NB4 (cell line): ENCODE measurements around the gene RHBDD3.

Source experiments
- CTCF ChIP-seq: IDR thresholded peaks from one replicate; pipeline ENCODE4 v1.5.1; 2012; ENCODE audit warnings: low read depth, low read length
- POLR2A ChIP-seq: IDR thresholded peaks from 2 replicates; pipeline ENCODE4 v1.6.1; 2011; ENCODE audit warnings: mild to moderate bottlenecking; ENCODE audit not compliant: insufficient read length; ENCODE audit errors: extremely low read depth

- TF ChIP-seq CTCF (no peak), POLR2A (no peak)
These were observed 52.5 kb downstream of the RHBDD3 start for GRCh38 chr22:29215012-29215860.
